GM12873 (cell line): ENCODE results near the gene ARHGEF12.

Source experiments
- CTCF ChIP-seq: IDR thresholded peaks from 2 replicates; pipeline ENCODE4 v1.5.1; 2012; ENCODE audit warnings: low read depth, mild to moderate bottlenecking, moderate library complexity, low read length, control low read depth; ENCODE audit not compliant: insufficient read depth; ENCODE audit errors: missing control alignments

Gene ARHGEF12

GRCh38 chr11:120395778-120396177 is 59.6 kb downstream of the ARHGEF12 start:
- TF ChIP-seq CTCF, result no peak

GRCh38 chr11:120398132-120398531 is 61.9 kb downstream of the ARHGEF12 start:
- TF ChIP-seq CTCF, result no peak

GRCh38 chr11:120399307-120399706 is 63.1 kb downstream of the ARHGEF12 start:
- no peak for TF ChIP-seq CTCF

- TF ChIP-seq CTCF, result no peak
Observed at GRCh38 chr11:120400564-120401364, 64.6 kb downstream of the ARHGEF12 start.

GRCh38 chr11:120401506-120401905 is 65.3 kb downstream of the ARHGEF12 start:
- TF ChIP-seq CTCF, result no peak

GRCh38 chr11:120403966-120404365 is 67.8 kb downstream of the ARHGEF12 start:
- no peak for TF ChIP-seq CTCF

GRCh38 chr11:120404495-120404894 is 68.3 kb downstream of the ARHGEF12 start:
- TF ChIP-seq CTCF, result no peak

- TF ChIP-seq CTCF, result no peak
Observed at GRCh38 chr11:120409655-120410054, 73.4 kb downstream of the ARHGEF12 start.
